NOMO-1 treated with DMSO at 0.1 percent for 48 hours (cell line): Measurements from ENCODE around the gene CDH18.

Experiments
- DNase-seq: peaks from one replicate; lab custom pipeline; 2025; ENCODE audit not compliant: unreplicated experiment; lab: John Stamatoyannopoulos, UW

The CDH18 gene

GRCh38 chr5:19930451-19930850 lies 57.5 kb downstream of the CDH18 start:
- DNase-seq = no peak

GRCh38 chr5:19928562-19929421 lies 59.2 kb downstream of the CDH18 start:
- peak; percentile 13 for DNase-seq

GRCh38 chr5:19927919-19928318 lies 60.1 kb downstream of the CDH18 start:
- DNase-seq = no peak

GRCh38 chr5:19927170-19927569 lies 60.8 kb downstream of the CDH18 start:
- no peak for DNase-seq

- DNase-seq = no peak
Measured at GRCh38 chr5:19923742-19924141, 64.3 kb downstream of the CDH18 start.

GRCh38 chr5:19920761-19921160 lies 67.2 kb downstream of the CDH18 start:
- DNase-seq = no peak

- DNase-seq = no peak
Measured at GRCh38 chr5:19918780-19919179, 69.2 kb downstream of the CDH18 start.

GRCh38 chr5:19917588-19918122 lies 70.3 kb downstream of the CDH18 start:
- no peak for DNase-seq

GRCh38 chr5:19910136-19910535 lies 77.9 kb downstream of the CDH18 start:
- DNase-seq = peak; percentile 8

GRCh38 chr5:19904766-19905165 lies 83.2 kb downstream of the CDH18 start:
- no peak for DNase-seq

- DNase-seq = no peak
Measured at GRCh38 chr5:19903611-19904010, 84.4 kb downstream of the CDH18 start.

GRCh38 chr5:19902316-19902934 lies 85.6 kb downstream of the CDH18 start:
- DNase-seq = no peak

- DNase-seq = no peak
Measured at GRCh38 chr5:19900269-19900668, 87.7 kb downstream of the CDH18 start.

GRCh38 chr5:19891658-19892057 lies 96.3 kb downstream of the CDH18 start:
- DNase-seq = no peak

- no peak for DNase-seq
Measured at GRCh38 chr5:19886123-19886917, 101.7 kb downstream of the CDH18 start.

GRCh38 chr5:19885040-19885824 lies 102.8 kb downstream of the CDH18 start:
- no peak for DNase-seq

- no peak for DNase-seq
Measured at GRCh38 chr5:19880859-19881436, 107.1 kb downstream of the CDH18 start.

GRCh38 chr5:19880458-19880857 lies 107.5 kb downstream of the CDH18 start:
- no peak for DNase-seq

GRCh38 chr5:19874811-19875210 lies 113.2 kb downstream of the CDH18 start:
- DNase-seq = no peak

GRCh38 chr5:19866090-19866450 lies 121.9 kb downstream of the CDH18 start:
- DNase-seq = no peak
